Vagina (tissue), 2 donors: Measurements from ENCODE around the gene ZNF175. TPM values are rescaled to one million over a fixed set of nuclear protein-coding genes. Genes with fewer than 3 reads are reported as not detected.

ENCODE experiments used
- DNase-seq, 2 donors: peaks; one replicate each; pipeline ENCODE4 v3.0.0-alpha.2; 2017; ENCODE audit errors: extremely low spot score in 2 of 2
- H3K27ac ChIP-seq: fragments of 200-600 bp; sonication (generic); one replicate; pipeline ENCODE4 v1.5.1; 2019
- H3K27me3 ChIP-seq: fragments of 200-600 bp; sonication (generic); one replicate; pipeline ENCODE4 v1.5.1; 2019
- H3K36me3 ChIP-seq, 2 donors: fragments of 200-600 bp; sonication (generic); one replicate each; pipeline ENCODE4 v1.5.1; 2017 to 2019
- H3K4me1 ChIP-seq: fragments of 200-600 bp; sonication (generic); one replicate; pipeline ENCODE4 v1.5.1; 2019
- H3K4me3 ChIP-seq, 2 donors: fragments of 200-600 bp; sonication (generic); 1 replicate in 1 of 2; 2 replicates in 1 of 2; pipeline ENCODE4 v1.5.1; 2016 to 2019
- H3K9me3 ChIP-seq: fragments of 200-600 bp; sonication (generic); one replicate; pipeline ENCODE4 v1.5.1; 2019
- POLR2A ChIP-seq, 2 donors: fragments of 450-650 bp; IDR thresholded peaks; one replicate each; pipeline ENCODE4 v1.6.1; 2017; ENCODE audit warnings: antibody characterized with exemption in 2 of 2, mild to moderate bottlenecking in 2 of 2, moderate library complexity in 2 of 2
- POLR2AphosphoS5 ChIP-seq, 2 donors: sonication (generic); formaldehyde crosslinking; IDR thresholded peaks; one replicate each; pipeline ENCODE4 v1.9.0; 2017; ENCODE audit warnings: antibody characterized with exemption in 2 of 2, mild to moderate bottlenecking in 2 of 2, low read depth in 1 of 2; ENCODE audit not compliant: insufficient read depth in 1 of 2
- intact Hi-C: fragments of 100-400 bp; cut with DNase I; formaldehyde crosslinking; loops from one replicate; pipeline ENCODE4 v1.15.1; 2023
- total RNA-seq: library from RNA; depleted of rRNA; stranded (reverse); fragments of >200 nt; gene quantifications from one replicate; pipeline ENCODE4 v1.2.3, GENCODE V29; 2016
- TF ChIP-seq, protein P1 (sequence below), 3 experiments: fragments of 450-650 bp in 2 of 3; fragments of 200-600 bp in 1 of 3; sonication (generic) in 1 of 3; IDR thresholded peaks; one replicate each; pipeline ENCODE4 v1.5.1; 2017 to 2019; ENCODE audit warnings: antibody characterized with exemption in 3 of 3, mild to moderate bottlenecking in 2 of 3, moderate library complexity in 2 of 3

The ZNF175 gene
- total RNA-seq, 1 donor from 2014 or later, result 8.1 TPM

DNA sequence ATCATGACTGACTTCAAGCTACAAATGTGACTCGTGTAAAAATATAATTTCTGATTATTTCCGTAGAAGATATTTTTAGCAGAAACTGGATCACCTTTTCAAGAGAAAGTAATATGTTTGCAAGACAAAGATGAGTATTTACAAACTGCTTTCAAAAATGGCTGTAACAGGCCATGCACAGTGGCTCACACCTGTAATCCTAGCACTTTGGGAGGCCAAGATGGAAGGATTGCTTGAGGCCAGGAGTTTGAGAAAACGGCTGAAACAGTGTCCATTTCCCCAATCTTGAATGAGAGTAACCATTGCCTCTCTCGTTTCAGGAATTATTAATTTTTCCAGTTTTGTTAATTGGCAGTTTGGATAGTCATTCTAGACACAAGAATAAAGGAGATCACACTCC is 3.5 kb upstream of the ZNF175 start:
- DNase-seq, result no peak
- intact Hi-C loops, result loop anchor here (10.0 kb wide), 1 partner anchor 117 kb away; no protein-coding TSS in a partner anchor
- H3K36me3 ChIP-seq, result no peaks in the 10 kb centered on the region
- peaks cover 10% of the 10 kb centered on the region for H3K4me1 ChIP-seq
- no peak for TF ChIP-seq POLR2A (IDR thresholded peaks at IDR 0.05)
- TF ChIP-seq POLR2AphosphoS5 (IDR thresholded peaks at IDR 0.05; ENCODE audit: insufficient read depth in 1 of 2, low read depth in 1 of 2), result no peak
- TF ChIP-seq, protein P1, sequence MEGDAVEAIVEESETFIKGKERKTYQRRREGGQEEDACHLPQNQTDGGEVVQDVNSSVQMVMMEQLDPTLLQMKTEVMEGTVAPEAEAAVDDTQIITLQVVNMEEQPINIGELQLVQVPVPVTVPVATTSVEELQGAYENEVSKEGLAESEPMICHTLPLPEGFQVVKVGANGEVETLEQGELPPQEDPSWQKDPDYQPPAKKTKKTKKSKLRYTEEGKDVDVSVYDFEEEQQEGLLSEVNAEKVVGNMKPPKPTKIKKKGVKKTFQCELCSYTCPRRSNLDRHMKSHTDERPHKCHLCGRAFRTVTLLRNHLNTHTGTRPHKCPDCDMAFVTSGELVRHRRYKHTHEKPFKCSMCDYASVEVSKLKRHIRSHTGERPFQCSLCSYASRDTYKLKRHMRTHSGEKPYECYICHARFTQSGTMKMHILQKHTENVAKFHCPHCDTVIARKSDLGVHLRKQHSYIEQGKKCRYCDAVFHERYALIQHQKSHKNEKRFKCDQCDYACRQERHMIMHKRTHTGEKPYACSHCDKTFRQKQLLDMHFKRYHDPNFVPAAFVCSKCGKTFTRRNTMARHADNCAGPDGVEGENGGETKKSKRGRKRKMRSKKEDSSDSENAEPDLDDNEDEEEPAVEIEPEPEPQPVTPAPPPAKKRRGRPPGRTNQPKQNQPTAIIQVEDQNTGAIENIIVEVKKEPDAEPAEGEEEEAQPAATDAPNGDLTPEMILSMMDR (IDR thresholded peaks at IDR 0.05), result no peak
- H3K27ac ChIP-seq, result no peak overlapping the region
- H3K4me3 ChIP-seq, result no peak overlapping the region
- H3K27me3 ChIP-seq, result no peaks in the 10 kb centered on the region
- no peaks in the 10 kb centered on the region for H3K9me3 ChIP-seq

DNA sequence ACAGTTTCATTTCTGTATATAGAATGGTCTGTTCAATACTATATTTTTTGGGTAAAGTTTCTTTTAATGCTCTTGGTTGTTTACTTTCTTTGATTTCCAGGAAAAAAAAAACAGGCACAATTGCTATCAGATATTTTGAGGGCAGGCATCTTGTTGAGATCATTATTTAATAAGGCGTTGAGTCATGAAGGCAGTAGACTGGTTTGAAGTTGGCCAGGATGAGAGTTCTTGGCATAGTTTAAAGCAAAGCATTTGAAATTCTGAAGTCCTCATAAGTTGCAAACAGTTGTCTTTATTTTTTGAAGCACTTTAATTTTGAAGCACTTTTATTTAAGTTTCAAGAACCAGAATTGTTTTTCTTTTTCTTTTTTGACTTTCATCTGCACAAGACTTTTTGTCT is 2.6 kb upstream of the ZNF175 start:
- no peak for DNase-seq

DNA sequence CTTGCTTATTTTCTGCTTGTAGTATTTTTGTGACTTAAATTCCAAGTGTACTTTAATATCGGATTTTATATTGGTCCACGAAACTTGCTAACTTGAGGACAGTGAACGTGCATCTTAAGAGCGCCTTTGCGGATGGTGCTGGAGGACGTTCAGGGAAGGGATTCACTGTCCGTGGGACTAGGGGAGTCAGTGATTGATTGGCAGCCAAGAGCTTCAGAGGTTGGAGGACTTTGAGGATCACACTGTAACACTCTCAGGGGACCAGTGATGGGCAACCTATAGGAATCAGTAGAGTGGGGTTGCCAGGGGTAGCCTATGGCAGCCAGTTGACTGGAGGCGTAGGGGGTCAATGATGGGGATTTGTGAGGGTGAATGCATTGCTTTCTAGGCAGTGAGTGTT is 516 bp downstream of the ZNF175 start:
- TF ChIP-seq POLR2AphosphoS5 (IDR thresholded peaks at IDR 0.05; ENCODE audit: insufficient read depth in 1 of 2, low read depth in 1 of 2) (no peak), POLR2A (IDR thresholded peaks at IDR 0.05) (no peak)
- TF ChIP-seq, protein P1 (IDR thresholded peaks at IDR 0.05), result no peak
- H3K27ac ChIP-seq, result peak overlapping the region; percentile 57

More for the DNA sequence above, 2.6 kb upstream of the ZNF175 start:
- TF ChIP-seq POLR2AphosphoS5 (IDR thresholded peaks at IDR 0.05; ENCODE audit: insufficient read depth in 1 of 2, low read depth in 1 of 2) (no peak), POLR2A (IDR thresholded peaks at IDR 0.05) (no peak)
- TF ChIP-seq, protein P1 (IDR thresholded peaks at IDR 0.05), result no peak
- no peaks in the 10 kb centered on the region for H3K27me3 ChIP-seq
- H3K27ac ChIP-seq, result no peak overlapping the region
- peaks cover 0 to 5% of the 10 kb centered on the region in 2 donors for H3K36me3 ChIP-seq
- peaks cover 19% of the 10 kb centered on the region for H3K4me1 ChIP-seq
- no peak overlapping the region for H3K4me3 ChIP-seq
- intact Hi-C loops, result loop anchor here (10.0 kb wide), 1 partner anchor 116 kb away; no protein-coding TSS in a partner anchor
- no peaks in the 10 kb centered on the region for H3K9me3 ChIP-seq

DNA sequence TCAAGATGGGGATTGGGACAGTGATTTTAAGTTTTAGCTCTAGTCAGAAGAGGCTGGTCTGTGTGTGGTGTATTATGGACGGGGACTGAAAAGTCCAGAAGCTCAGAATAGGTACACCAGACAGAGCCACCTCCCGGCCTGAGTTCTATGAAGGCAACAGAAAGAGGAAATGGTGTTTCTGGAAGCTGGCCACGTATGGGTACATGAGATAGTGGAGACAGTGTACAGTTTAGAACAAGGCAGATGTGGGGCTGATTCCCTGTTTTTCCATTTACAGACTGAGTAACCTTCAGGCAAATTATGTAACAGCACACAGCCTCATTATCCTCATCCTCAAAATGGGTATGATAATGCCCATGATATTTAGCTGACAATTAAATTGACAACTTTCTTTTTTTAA is 1.3 kb downstream of the ZNF175 start:
- intact Hi-C loops, result no loop called here
- Histone ChIP-seq H3K27me3 (no peaks in the 10 kb centered on the region), H3K27ac (no peak overlapping the region), H3K9me3 (no peaks in the 10 kb centered on the region), H3K36me3 (peaks cover 0 to 14% of the 10 kb centered on the region in 2 donors), H3K4me3 (peak overlapping the region; percentile 70 to 75), H3K4me1 (peaks cover 24% of the 10 kb centered on the region)
- TF ChIP-seq POLR2AphosphoS5 (IDR thresholded peaks at IDR 0.05; ENCODE audit: insufficient read depth in 1 of 2, low read depth in 1 of 2), result no peak
- TF ChIP-seq POLR2A (IDR thresholded peaks at IDR 0.05), result no peak
- TF ChIP-seq, protein P1 (IDR thresholded peaks at IDR 0.05), result no peak
- DNase-seq, result no peak

More for the DNA sequence above, 516 bp downstream of the ZNF175 start:
- intact Hi-C loops, result no loop called here
- H3K4me3 ChIP-seq, result peak overlapping the region; percentile 70 to 75
- DNase-seq, result no peak
- H3K9me3 ChIP-seq, result no peaks in the 10 kb centered on the region
- H3K27me3 ChIP-seq, result no peaks in the 10 kb centered on the region
- H3K36me3 ChIP-seq, result peaks cover 0 to 14% of the 10 kb centered on the region in 2 donors
- peaks cover 24% of the 10 kb centered on the region for H3K4me1 ChIP-seq

DNA sequence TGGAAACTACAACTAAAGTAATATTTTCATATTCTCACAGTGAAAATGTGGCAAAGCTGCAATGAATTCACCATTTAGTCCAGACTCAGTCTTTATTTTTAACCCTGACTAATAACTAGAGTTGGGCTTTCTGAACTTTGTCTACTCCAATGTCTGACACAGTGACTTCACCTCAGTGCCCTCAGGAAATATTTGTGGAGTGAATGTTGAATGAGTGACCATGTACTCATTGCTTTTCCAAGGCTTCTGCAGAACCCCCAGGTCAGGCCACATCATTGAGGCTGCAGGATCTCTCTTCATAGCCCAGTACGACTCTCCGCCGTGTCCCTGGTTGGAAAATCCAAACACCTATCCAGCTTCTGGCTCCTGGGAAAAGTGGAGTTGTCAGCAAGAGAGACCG is 1.8 kb downstream of the ZNF175 start:
- Histone ChIP-seq H3K36me3 (peaks cover 0 to 14% of the 10 kb centered on the region in 2 donors), H3K4me1 (peaks cover 24% of the 10 kb centered on the region), H3K9me3 (no peaks in the 10 kb centered on the region), H3K4me3 (no peak overlapping the region), H3K27me3 (no peaks in the 10 kb centered on the region), H3K27ac (no peak overlapping the region)
- TF ChIP-seq, protein P1 (IDR thresholded peaks at IDR 0.05), result no peak
- no peak for TF ChIP-seq POLR2AphosphoS5 (IDR thresholded peaks at IDR 0.05; ENCODE audit: insufficient read depth in 1 of 2, low read depth in 1 of 2)
- TF ChIP-seq POLR2A (IDR thresholded peaks at IDR 0.05), result no peak
- DNase-seq, result no peak
- intact Hi-C loops, result no loop called here
